IMR-90 (cell line): ENCODE data around the gene AP2B1.

ENCODE experiments used
- BHLHE40 ChIP-seq: fragments of 150-350 bp; IDR thresholded peaks from 2 replicates; pipeline ENCODE4 v1.6.1; 2016; ENCODE audit warnings: mild to moderate bottlenecking, low read depth, low read length
- CEBPB ChIP-seq: IDR thresholded peaks from 2 replicates; pipeline ENCODE4 v1.6.1; 2012; ENCODE audit warnings: low read depth, low read length, improper control_type of control experiment
- MAFK ChIP-seq: IDR thresholded peaks from 2 replicates; pipeline ENCODE4 v1.6.1; 2012; ENCODE audit warnings: low read depth, low read length, improper control_type of control experiment
- MAZ ChIP-seq: IDR thresholded peaks from 2 replicates; pipeline ENCODE4 v1.6.1; 2012; ENCODE audit warnings: low read depth, mild to moderate bottlenecking, low read length, improper control_type of control experiment, moderate library complexity, borderline replicate concordance
- MXI1 ChIP-seq: IDR thresholded peaks from 2 replicates; pipeline ENCODE4 v1.6.1; 2012; ENCODE audit warnings: low read depth, mild to moderate bottlenecking, low read length, moderate library complexity, borderline replicate concordance
- POLR2A ChIP-seq: IDR thresholded peaks from 2 replicates; pipeline ENCODE4 v1.6.1; 2012; ENCODE audit warnings: mild to moderate bottlenecking, low read depth, low read length
- RAD21 ChIP-seq: IDR thresholded peaks from 2 replicates; pipeline ENCODE4 v1.6.1; 2012; ENCODE audit warnings: low read length, improper control_type of control experiment
- RCOR1 ChIP-seq: IDR thresholded peaks from 2 replicates; pipeline ENCODE4 v1.6.1; 2012; ENCODE audit warnings: mild to moderate bottlenecking, low read length, improper control_type of control experiment; ENCODE audit not compliant: insufficient replicate concordance
- RFX5 ChIP-seq: IDR thresholded peaks from 2 replicates; pipeline ENCODE4 v1.8.0; 2012; ENCODE audit warnings: low read depth, mild to moderate bottlenecking, low read length, moderate library complexity
- SMC3 ChIP-seq: fragments of 150-350 bp; IDR thresholded peaks from 2 replicates; pipeline ENCODE4 v1.6.1; 2016; ENCODE audit warnings: low read depth, mild to moderate bottlenecking, antibody characterized with exemption, low read length, moderate library complexity
- TF ChIP-seq, protein P1 (sequence below): conservative IDR thresholded peaks from 2 replicates; pipeline ENCODE4 v1.5.1; 2012; ENCODE audit warnings: mild to moderate bottlenecking, low read depth, low read length, improper control_type of control experiment
- TF ChIP-seq, protein P2 (sequence below): fragments of 150-350 bp; IDR thresholded peaks from 2 replicates; pipeline ENCODE4 v1.6.1; 2016; ENCODE audit warnings: low read depth, mild to moderate bottlenecking, low read length, moderate library complexity, borderline replicate concordance
- TF ChIP-seq, protein P3 (sequence below): fragments of 150-350 bp; IDR thresholded peaks from 2 replicates; pipeline ENCODE4 v1.6.1; 2017; ENCODE audit warnings: mild to moderate bottlenecking, antibody characterized with exemption, low read length, low read depth

DNA sequence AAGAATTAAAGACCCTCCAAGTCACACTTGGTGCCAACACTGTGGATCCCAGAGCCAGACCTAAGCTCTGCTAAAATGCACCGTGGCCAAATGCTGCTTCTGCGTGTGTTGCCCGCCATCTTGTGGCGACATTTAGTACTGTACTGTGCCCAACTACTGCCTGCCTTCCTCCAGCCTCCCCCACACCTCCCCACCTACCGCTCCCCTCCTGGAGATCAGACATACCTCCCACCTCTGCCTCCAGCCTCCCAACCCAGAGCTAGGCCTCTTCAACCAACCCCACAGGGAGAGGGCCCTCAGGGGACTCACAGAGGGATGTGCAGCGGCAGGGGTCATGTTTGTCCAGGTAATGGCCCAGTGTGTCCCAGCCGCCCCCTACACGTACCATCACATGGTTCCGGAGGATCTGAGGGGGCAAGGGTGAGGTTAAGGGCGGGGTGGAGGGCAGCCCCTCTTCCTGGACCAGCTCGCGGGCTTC is 160.5 kb downstream of the AP2B1 start:
- TF ChIP-seq, protein P1, sequence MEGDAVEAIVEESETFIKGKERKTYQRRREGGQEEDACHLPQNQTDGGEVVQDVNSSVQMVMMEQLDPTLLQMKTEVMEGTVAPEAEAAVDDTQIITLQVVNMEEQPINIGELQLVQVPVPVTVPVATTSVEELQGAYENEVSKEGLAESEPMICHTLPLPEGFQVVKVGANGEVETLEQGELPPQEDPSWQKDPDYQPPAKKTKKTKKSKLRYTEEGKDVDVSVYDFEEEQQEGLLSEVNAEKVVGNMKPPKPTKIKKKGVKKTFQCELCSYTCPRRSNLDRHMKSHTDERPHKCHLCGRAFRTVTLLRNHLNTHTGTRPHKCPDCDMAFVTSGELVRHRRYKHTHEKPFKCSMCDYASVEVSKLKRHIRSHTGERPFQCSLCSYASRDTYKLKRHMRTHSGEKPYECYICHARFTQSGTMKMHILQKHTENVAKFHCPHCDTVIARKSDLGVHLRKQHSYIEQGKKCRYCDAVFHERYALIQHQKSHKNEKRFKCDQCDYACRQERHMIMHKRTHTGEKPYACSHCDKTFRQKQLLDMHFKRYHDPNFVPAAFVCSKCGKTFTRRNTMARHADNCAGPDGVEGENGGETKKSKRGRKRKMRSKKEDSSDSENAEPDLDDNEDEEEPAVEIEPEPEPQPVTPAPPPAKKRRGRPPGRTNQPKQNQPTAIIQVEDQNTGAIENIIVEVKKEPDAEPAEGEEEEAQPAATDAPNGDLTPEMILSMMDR: peak; percentile 92
- TF ChIP-seq SMC3 (peak; percentile 88), RFX5 (no peak), RCOR1 (no peak), POLR2A (peak; percentile 49; the same call in 1 of the 2 replicates), RAD21 (peak; percentile 97), CEBPB (no peak), MXI1 (no peak), BHLHE40 (no peak), MAZ (0 out of 2 replicates have a peak, but pooled peaks have one; percentile 26), MAFK (peak; percentile 20; the same call in 1 of the 2 replicates)
- TF ChIP-seq, protein P2, sequence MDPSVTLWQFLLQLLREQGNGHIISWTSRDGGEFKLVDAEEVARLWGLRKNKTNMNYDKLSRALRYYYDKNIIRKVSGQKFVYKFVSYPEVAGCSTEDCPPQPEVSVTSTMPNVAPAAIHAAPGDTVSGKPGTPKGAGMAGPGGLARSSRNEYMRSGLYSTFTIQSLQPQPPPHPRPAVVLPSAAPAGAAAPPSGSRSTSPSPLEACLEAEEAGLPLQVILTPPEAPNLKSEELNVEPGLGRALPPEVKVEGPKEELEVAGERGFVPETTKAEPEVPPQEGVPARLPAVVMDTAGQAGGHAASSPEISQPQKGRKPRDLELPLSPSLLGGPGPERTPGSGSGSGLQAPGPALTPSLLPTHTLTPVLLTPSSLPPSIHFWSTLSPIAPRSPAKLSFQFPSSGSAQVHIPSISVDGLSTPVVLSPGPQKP: no peak
- TF ChIP-seq, protein P3, sequence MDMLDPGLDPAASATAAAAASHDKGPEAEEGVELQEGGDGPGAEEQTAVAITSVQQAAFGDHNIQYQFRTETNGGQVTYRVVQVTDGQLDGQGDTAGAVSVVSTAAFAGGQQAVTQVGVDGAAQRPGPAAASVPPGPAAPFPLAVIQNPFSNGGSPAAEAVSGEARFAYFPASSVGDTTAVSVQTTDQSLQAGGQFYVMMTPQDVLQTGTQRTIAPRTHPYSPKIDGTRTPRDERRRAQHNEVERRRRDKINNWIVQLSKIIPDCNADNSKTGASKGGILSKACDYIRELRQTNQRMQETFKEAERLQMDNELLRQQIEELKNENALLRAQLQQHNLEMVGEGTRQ: no peak
